Sigmoid colon (tissue), 7 donors: ENCODE results near the gene SPON1. TPM values are rescaled to one million over a fixed set of nuclear protein-coding genes. Genes with fewer than 3 reads are reported as not detected.

Experiments
- DNase-seq: peaks from one replicate; pipeline ENCODE4 v3.0.0-alpha.2; 2019
- H3K27ac ChIP-seq, 4 donors: fragments of 200-600 bp; sonication (generic); one replicate each; pipeline ENCODE4 v1.5.1; 2016 to 2019; ENCODE audit warnings: mild to moderate bottlenecking in 1 of 4
- H3K27me3 ChIP-seq, 3 donors: fragments of 200-600 bp; sonication (generic); one replicate each; pipeline ENCODE4 v1.5.1; 2019; ENCODE audit warnings: mild to moderate bottlenecking in 1 of 3
- H3K36me3 ChIP-seq, 4 donors: fragments of 200-600 bp; sonication (generic); one replicate each; pipeline ENCODE4 v1.5.1; 2016 to 2019
- H3K4me1 ChIP-seq, 4 donors: fragments of 200-600 bp; sonication (generic); one replicate each; pipeline ENCODE4 v1.5.1; 2017 to 2019
- H3K4me3 ChIP-seq, 4 donors: fragments of 200-600 bp; sonication (generic); one replicate each; pipeline ENCODE4 v1.5.1; 2017 to 2019; ENCODE audit warnings: mild to moderate bottlenecking in 2 of 4, moderate library complexity in 1 of 4
- H3K9me3 ChIP-seq, 4 donors: fragments of 200-600 bp in 3 of 4; sonication (generic) in 3 of 4; one replicate each; pipeline versions ENCODE4 v1.5.1 to v1.6.1; 2013 to 2019
- CTCF ChIP-seq, 4 experiments: fragments of 450-650 bp in 3 of 4; fragments of 200-600 bp in 1 of 4; IDR thresholded peaks; one replicate each; pipeline ENCODE4 v1.5.1; 2016 to 2019; ENCODE audit warnings: antibody characterized with exemption in 4 of 4, mild to moderate bottlenecking in 3 of 4, moderate library complexity in 2 of 4
- EP300 ChIP-seq, 4 donors: sonication (generic); formaldehyde crosslinking; IDR thresholded peaks; one replicate each; pipeline ENCODE4 v1.6.1; 2017; ENCODE audit warnings: antibody characterized with exemption in 4 of 4
- POLR2A ChIP-seq, 2 donors: fragments of 450-650 bp; IDR thresholded peaks; one replicate each; pipeline ENCODE4 v1.6.1; 2016; ENCODE audit warnings: antibody characterized with exemption in 2 of 2, mild to moderate bottlenecking in 2 of 2, moderate library complexity in 2 of 2
- POLR2AphosphoS5 ChIP-seq, 4 donors: sonication (generic); formaldehyde crosslinking; IDR thresholded peaks; one replicate each; pipeline ENCODE4 v1.6.1; 2017; ENCODE audit warnings: antibody characterized with exemption in 4 of 4
- whole genome bisulfite sequencing, 2 donors: extraction: QIAGEN DNeasy Blood & Tissue Kit; methylation state at CpG; one replicate each; pipeline ENCODE4 v1.1.7; 2013; 5-methylcytosine and 5-hydroxymethylcytosine counted together
- intact Hi-C: fragments of 100-400 bp; cut with DNase I; formaldehyde crosslinking; loops from one replicate; pipeline ENCODE4 v1.15.1; 2023
- polyA plus RNA-seq, 3 donors: library from polyadenylated mRNA; stranded (reverse); fragments of 200-250 nt; gene quantifications; one replicate each; pipeline ENCODE4 v1.2.3, GENCODE V29; 2013
- total RNA-seq, 4 donors: library from RNA; depleted of rRNA; stranded (reverse); fragments of >200 nt; gene quantifications; one replicate each; pipeline ENCODE4 v1.1.0, GENCODE V29; 2016
- donor health status: healthy with polysubstance abuse.
- donor health status: Bipolar disorder and iron deficiency.
- donor health status: healthy.

The SPON1 gene
- total and polyA plus RNA-seq, 7 donors = 6.6 to 36.8 (median 12.6) TPM

DNA sequence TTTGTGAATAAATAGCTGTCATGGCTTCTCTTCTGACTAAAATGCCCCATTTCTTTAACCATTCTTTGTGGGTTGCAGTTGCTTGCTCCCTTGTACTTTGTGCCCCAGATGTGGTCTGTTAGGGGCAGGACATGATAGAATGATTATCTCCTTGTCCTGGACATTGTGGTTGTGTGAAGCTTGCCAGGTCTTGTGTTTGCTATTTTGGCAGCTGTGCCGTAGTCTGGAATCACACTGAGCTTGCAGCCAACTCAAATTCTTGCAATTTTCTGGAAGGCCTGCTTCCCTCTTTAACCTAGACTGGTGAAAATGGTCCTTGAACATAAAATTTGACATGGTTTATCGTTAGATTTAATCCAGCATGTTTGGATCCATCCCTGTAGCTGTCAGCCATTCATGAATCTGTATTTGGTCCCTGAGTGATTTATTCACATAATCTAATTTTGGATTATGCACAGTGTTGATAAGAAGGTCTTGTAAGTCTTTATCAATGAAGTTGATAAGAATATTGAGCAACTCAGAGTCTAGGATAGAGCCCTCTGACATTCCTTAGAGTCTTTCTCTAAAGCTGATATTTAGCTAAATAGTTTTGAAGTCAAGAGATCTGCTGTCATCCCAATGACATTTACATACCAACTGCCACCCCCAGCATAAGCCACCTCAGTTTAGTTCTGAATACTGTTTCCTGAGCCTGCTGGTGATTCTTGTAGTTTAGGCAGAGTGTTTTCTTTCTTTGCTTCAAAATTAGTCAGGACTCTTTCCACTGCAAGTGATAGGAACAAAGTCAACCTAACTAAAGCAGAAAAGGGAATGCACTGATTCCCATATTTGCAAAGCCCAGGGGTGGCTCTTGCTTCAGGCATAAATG lies 9.8 kb downstream of the SPON1 start:
- no peak for TF ChIP-seq CTCF (IDR thresholded peaks at IDR 0.05)
- peak in 1 of 4 donors; percentile 7 for TF ChIP-seq POLR2AphosphoS5 (IDR thresholded peaks at IDR 0.05)
- no peak for TF ChIP-seq POLR2A (IDR thresholded peaks at IDR 0.05)
- no peak for TF ChIP-seq EP300 (IDR thresholded peaks at IDR 0.05)
- peaks cover 0 to 17% (median 0%) of the 10 kb centered on the region in 3 donors for H3K27me3 ChIP-seq
- no peaks in the 10 kb centered on the region for H3K9me3 ChIP-seq
- WGBS, 2 donors = 71 to 82% methylated on average over 2 of the region's 2 CpGs
- peak overlapping the region in 3 of 4 donors; percentile 17 to 44 (median 18) for H3K27ac ChIP-seq
- DNase-seq = no peak
- no peak overlapping the region for H3K4me3 ChIP-seq
- peaks cover 0 to 27% (median 25%) of the 10 kb centered on the region in 4 donors for H3K4me1 ChIP-seq
- no peaks in the 10 kb centered on the region for H3K36me3 ChIP-seq
- intact Hi-C loops = no loop called here

GRCh38 chr11:13972944-13973343 lies 10.4 kb downstream of the SPON1 start:
- H3K27me3 ChIP-seq = peaks cover 0 to 10% (median 0%) of the 10 kb centered on the region in 3 donors
- no peak for TF ChIP-seq POLR2A (IDR thresholded peaks at IDR 0.05)
- no peak for TF ChIP-seq EP300 (IDR thresholded peaks at IDR 0.05)
- TF ChIP-seq CTCF (IDR thresholded peaks at IDR 0.05) = no peak
- TF ChIP-seq POLR2AphosphoS5 (IDR thresholded peaks at IDR 0.05) = no peak
- no peak for DNase-seq
- no peaks in the 10 kb centered on the region for H3K9me3 ChIP-seq
- H3K36me3 ChIP-seq = no peaks in the 10 kb centered on the region
- intact Hi-C loops = no loop called here
- 94 to 95% methylated on average over 3 of the region's 3 CpGs for WGBS, 2 donors
- peaks cover 0 to 27% (median 25%) of the 10 kb centered on the region in 4 donors for H3K4me1 ChIP-seq
- peak overlapping the region in 2 of 4 donors; percentile 18 to 44 for H3K27ac ChIP-seq
- no peak overlapping the region for H3K4me3 ChIP-seq

DNA sequence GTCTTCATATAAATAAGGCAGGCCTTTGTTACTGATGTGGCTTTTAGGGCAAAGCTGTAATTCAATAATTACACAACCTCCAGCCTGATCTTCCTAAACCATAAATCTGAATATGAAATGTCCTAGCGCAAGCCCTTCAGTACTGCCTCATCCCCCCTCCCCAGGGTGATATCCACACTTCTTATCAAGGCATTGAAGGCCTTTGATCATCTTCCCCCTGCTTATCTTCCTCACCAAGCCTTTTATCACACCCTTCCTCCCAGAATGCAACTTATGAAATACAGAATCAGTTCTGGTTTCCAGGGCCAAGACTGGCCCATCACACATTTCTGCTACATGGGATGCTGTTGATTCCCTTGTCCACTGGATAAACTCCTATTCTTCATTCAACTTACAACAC lies 12.1 kb downstream of the SPON1 start:
- TF ChIP-seq POLR2AphosphoS5 (IDR thresholded peaks at IDR 0.05) (no peak), CTCF (IDR thresholded peaks at IDR 0.05) (no peak)
- DNase-seq = no peak
- no peaks in the 10 kb centered on the region for H3K36me3 ChIP-seq
- no peak overlapping the region for H3K27ac ChIP-seq
- peaks cover 0 to 27% (median 25%) of the 10 kb centered on the region in 4 donors for H3K4me1 ChIP-seq
- intact Hi-C loops = no loop called here
- H3K9me3 ChIP-seq = no peaks in the 10 kb centered on the region
- no peaks in the 10 kb centered on the region for H3K27me3 ChIP-seq
- H3K4me3 ChIP-seq = no peak overlapping the region
- 96 to 97% methylated on average over 1 of the region's 1 CpG for WGBS, 2 donors

DNA sequence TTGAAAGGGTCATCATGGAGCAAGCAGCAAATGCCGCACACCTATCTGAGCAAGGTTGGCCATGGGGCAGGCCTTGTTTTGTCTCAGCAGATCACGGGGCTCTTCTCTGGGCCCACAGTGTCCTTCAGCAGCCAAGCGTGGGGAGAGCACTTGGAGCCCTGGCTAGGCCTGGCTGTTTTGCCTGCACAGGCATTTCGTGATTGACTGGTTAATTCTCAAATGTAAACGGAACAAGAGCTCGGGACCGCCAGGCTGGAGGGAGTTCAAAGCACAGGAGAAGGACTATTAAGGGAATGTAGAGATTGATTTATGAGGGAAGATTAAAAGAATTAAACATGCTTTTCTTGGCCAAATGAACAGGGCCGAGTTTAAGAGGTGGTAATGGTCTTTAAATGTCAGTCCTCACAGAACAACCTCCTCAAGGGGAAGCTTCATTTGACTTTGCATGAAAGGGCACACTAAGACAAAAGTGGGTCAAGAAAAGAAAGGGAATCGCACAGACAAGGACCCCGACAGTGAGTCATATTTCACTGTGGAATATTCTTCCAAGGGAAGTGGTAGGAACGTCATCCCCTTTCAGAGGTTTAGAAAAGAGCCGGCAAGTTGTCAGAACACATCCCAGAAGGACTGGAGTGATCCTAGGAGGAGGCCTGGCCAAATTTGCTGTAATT lies 20.7 kb downstream of the SPON1 start:
- TF ChIP-seq EP300 (IDR thresholded peaks at IDR 0.05) (peak; percentile 56 to 85 (median 70)), POLR2A (IDR thresholded peaks at IDR 0.05) (no peak), POLR2AphosphoS5 (IDR thresholded peaks at IDR 0.05) (peak; percentile 86 to 92 (median 91)), CTCF (IDR thresholded peaks at IDR 0.05) (no peak)

More for the DNA sequence above, 20.7 kb downstream of the SPON1 start:
- H3K9me3 ChIP-seq = no peaks in the 10 kb centered on the region
- no peaks in the 10 kb centered on the region for H3K27me3 ChIP-seq
- no peaks in the 10 kb centered on the region for H3K36me3 ChIP-seq
- DNase-seq = peak; percentile 94
- intact Hi-C loops = loop anchor here (5.0 kb wide), 1 partner anchor 44 kb away; no protein-coding TSS in a partner anchor
- H3K4me3 ChIP-seq = no peak overlapping the region
- H3K27ac ChIP-seq = peak overlapping the region; percentile 70 to 82 (median 75)
- H3K4me1 ChIP-seq = peaks cover 0 to 43% (median 31%) of the 10 kb centered on the region in 4 donors
- 68 to 71% methylated on average over 12 of the region's 12 CpGs for WGBS, 2 donors
